ENCODE results near the gene LHFPL3.

LHFPL3 gene

DNA sequence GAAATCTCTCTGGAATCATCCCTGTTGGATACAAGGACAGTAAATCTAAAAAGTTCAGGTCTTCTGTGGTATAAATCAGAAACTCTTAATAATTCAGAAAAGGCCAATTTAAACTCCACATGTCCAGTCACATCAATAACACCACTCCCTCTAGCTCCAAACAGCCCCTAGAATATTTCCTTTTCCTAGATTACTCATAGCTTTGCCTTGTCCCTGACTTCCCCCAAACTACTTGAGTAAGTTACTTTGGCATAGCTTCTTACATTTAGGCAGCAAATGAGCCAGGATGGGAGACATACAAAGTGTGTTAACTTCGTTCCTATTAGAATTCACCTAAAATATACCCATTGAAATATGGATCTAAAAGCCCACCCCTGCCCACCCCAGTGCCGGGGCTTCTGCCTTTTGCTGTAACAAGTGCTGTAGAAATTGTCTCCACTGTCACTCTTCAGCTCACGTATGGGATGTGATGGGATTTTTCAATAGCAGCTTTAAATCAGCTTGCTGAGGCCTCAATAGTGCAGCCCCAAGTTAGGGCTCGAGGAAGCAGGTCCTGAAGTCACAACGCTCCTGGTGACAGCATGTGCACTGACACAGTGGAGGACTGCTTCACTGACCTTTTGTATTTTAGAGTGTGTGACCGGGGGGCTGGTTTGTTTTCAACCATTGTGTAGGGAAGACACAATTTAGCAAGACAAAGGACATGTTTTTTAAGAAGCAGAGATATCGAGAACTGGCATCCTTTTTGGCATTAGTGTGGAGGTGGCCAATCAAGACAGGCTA is 467.4 kb downstream of the LHFPL3 start:
- no peak for DNase-seq (ENCODE audit: low read depth)
- TF ChIP-seq, protein P1, sequence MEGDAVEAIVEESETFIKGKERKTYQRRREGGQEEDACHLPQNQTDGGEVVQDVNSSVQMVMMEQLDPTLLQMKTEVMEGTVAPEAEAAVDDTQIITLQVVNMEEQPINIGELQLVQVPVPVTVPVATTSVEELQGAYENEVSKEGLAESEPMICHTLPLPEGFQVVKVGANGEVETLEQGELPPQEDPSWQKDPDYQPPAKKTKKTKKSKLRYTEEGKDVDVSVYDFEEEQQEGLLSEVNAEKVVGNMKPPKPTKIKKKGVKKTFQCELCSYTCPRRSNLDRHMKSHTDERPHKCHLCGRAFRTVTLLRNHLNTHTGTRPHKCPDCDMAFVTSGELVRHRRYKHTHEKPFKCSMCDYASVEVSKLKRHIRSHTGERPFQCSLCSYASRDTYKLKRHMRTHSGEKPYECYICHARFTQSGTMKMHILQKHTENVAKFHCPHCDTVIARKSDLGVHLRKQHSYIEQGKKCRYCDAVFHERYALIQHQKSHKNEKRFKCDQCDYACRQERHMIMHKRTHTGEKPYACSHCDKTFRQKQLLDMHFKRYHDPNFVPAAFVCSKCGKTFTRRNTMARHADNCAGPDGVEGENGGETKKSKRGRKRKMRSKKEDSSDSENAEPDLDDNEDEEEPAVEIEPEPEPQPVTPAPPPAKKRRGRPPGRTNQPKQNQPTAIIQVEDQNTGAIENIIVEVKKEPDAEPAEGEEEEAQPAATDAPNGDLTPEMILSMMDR (IDR thresholded peaks at IDR 0.05; ENCODE audit: control insufficient read depth, extremely low read depth, insufficient read depth) = no peak
- no peak overlapping the region for H3K4me3 ChIP-seq (ENCODE audit: low read depth, low read length)

DNA sequence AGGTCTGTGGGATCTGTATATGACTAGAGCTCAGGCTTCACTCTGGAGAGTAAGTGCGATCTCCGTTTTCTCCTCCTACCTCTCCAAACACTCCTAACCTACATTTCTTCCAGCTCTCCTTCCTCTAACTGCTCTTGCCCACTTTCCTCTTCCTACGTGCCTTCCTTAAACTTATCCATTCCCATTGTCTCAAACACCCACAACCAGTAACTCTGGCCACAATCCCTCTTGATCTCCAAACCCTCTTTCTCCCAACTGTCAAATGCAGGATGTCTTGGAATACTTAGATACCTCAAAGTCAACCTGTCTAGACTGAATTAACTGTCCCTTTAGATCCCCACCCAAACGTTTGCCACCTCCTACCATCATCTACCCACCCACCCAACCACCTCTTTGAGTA is 471.9 kb downstream of the LHFPL3 start:
- TF ChIP-seq, protein P1 (IDR thresholded peaks at IDR 0.05; ENCODE audit: control insufficient read depth, extremely low read depth, insufficient read depth) = no peak
- no peak for DNase-seq (ENCODE audit: low read depth)
- H3K4me3 ChIP-seq (ENCODE audit: low read depth, low read length) = no peak overlapping the region

DNA sequence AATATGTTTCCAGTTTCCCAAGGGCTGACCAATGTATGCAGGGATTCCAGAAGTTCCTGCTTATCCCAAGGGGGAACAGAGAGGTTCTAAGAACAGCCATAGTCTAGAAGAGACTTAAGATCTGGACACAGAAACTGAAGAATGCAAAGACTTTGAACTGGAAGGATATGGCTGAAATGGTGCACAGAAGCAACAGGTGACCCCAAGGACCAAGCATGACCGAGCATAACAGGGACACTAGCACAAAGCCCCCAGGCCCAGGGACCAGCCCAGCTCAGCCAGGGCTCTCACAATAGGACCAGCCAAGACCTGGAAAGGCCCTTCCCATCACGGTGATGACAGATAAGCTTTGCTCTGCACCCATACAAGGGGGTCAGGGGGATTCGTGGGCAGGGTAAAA is 472.6 kb downstream of the LHFPL3 start:
- no peak for DNase-seq (ENCODE audit: low read depth)
- H3K4me3 ChIP-seq (ENCODE audit: low read depth, low read length) = no peak overlapping the region
- TF ChIP-seq, protein P1 (IDR thresholded peaks at IDR 0.05; ENCODE audit: control insufficient read depth, extremely low read depth, insufficient read depth) = no peak

DNA sequence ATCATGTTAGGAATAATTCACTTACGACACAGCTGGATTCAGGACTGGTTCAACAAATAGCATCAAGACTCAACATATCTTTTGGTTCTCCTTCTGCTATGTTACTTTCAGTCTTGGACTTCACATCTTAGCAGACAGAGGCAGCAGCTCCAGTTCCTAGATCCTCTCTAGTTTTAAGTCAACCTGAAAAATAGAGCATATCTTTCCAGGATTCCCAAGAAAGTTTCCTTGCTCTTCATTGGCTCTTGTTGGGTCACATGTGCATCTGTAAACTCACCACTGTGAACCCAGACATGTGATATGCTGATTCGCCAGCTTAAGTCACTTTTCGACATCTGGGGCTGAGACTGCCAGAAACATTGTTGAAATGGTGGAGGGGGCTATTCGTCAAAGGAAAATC is 475.5 kb downstream of the LHFPL3 start:
- no peak for DNase-seq (ENCODE audit: low read depth)
- H3K4me3 ChIP-seq (ENCODE audit: low read depth, low read length) = no peak overlapping the region
- TF ChIP-seq, protein P1 (IDR thresholded peaks at IDR 0.05; ENCODE audit: control insufficient read depth, extremely low read depth, insufficient read depth) = no peak

DNA sequence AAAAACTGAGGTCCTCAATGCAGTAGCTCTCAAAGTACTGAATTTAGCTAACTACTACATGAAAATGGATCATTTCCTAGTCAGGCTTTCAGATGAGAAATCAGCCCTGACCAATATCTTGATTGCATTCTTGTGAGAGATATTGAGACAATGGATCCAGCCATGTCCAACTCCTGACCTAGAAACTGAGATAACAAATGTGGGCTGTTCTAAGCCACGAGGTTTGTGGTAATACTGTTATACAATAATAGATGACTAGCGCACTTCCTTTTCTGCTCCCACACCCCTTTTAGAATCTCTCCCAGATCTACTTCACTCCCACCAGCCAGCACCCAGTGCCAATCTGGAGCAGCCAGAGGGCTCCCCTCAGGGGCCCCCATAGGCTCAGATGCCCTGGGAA is 476.3 kb downstream of the LHFPL3 start:
- H3K4me3 ChIP-seq (ENCODE audit: low read depth, low read length) = no peak overlapping the region
- DNase-seq (ENCODE audit: low read depth) = no peak
- TF ChIP-seq, protein P1 (IDR thresholded peaks at IDR 0.05; ENCODE audit: control insufficient read depth, extremely low read depth, insufficient read depth) = no peak

DNA sequence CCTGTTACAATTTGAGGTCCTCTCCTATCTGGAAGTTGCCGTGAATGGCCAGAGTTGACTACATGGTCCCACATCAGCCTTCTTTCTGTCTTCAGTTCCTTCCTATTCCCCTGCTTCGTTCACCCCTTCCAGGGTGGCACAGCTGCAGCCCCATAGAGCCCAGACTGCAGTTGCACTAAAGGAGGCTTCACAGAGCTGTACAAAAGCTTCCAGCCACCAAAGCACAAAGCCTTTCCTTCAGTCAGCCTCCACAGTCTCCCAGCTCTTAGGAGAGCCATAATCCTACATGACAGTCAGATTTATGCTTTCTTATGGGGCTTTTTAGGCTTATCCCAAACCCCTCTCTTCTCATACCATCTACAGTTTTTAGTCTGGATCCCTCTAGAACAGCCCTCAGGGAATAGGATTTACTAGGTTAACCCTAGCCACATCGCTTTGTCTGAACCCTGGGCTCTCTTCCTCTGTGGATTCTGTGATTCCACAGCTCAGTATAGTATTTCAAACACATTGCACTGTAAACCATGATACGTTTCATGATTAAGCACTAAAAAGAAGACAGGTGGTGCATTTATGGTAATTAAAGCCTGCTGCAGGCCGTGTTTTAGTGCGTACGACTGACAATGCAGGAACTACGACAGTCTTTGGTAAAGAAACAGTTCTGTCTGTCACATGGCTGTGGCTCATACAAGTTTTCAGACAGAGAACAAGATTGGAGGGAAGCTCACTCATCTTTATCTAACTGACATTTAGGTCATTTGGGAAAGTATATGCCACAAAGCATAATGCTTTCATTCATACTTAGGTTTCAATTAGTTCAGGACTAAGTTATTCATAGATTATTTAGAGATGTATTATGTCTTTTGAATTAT is 477.3 kb downstream of the LHFPL3 start:
- DNase-seq (ENCODE audit: low read depth) = no peak
- TF ChIP-seq, protein P1 (IDR thresholded peaks at IDR 0.05; ENCODE audit: control insufficient read depth, extremely low read depth, insufficient read depth) = no peak
- H3K4me3 ChIP-seq (ENCODE audit: low read depth, low read length) = no peak overlapping the region
